Adipocyte (in vitro differentiated cells): Measurements from ENCODE around the gene DGKB.
"Not testable (repeated sequence)": the region's sequence is repeated elsewhere in the genome, so short reads cannot be mapped to it uniquely, and the experiment has no call there.

ENCODE experiments used
- DNase-seq: peaks from one replicate; pipeline ENCODE4 v3.0.0-alpha.2; 2015; ENCODE audit warnings: low read depth
- H3K27me3 ChIP-seq: replicated peaks from 2 replicates; pipeline ENCODE4 v1.7.0; 2013; ENCODE audit warnings: mild to moderate bottlenecking, low read length, moderate library complexity; ENCODE audit not compliant: control insufficient read depth, insufficient read depth
- H3K36me3 ChIP-seq: 2 replicates; pipeline ENCODE4 v1.7.0; 2013; ENCODE audit warnings: low read length, mild to moderate bottlenecking, moderate library complexity; ENCODE audit not compliant: control insufficient read depth, insufficient read depth, severe bottlenecking
- H3K4me1 ChIP-seq: 2 replicates; pipeline ENCODE4 v1.7.0; 2013; ENCODE audit warnings: mild to moderate bottlenecking, low read length, moderate library complexity; ENCODE audit not compliant: control insufficient read depth, insufficient read depth
- H3K4me3 ChIP-seq: 2 replicates; pipeline ENCODE4 v1.7.0; 2013; ENCODE audit warnings: mild to moderate bottlenecking, low read length, moderate library complexity
- H3K9ac ChIP-seq: 2 replicates; pipeline ENCODE4 v1.7.0; 2013; ENCODE audit warnings: mild to moderate bottlenecking, low read length, moderate library complexity
- H3K9me3 ChIP-seq: 2 replicates; pipeline ENCODE4 v1.7.0; 2013; ENCODE audit warnings: mild to moderate bottlenecking, low read length, moderate library complexity; ENCODE audit not compliant: control insufficient read depth

Gene DGKB

DNA sequence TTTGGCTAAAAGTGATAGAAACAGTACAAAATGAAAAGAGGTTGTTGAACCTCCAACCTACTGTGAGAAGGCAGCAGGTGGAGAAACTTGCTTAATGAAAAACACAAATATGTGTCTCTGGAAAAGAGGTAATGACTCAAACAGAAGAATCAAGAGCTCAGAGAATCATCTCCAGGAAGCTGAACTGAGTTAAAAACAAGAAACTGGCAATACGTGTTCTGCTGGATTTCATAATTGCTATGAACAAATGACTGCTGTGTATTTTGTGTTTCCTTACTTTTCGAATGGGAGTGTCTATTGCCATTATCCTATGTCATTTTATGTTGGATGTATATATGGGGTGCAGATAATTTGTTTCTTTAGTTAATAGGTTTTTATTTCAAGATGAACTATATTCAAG, 401.1 kb downstream of the DGKB start:
- Histone ChIP-seq H3K4me1 (no peaks in the 10 kb centered on the region), H3K36me3 (no peaks in the 10 kb centered on the region), H3K9ac (no peak overlapping the region), H3K9me3 (peaks cover 5% of the 10 kb centered on the region), H3K4me3 (no peak overlapping the region), H3K27me3 (no peaks in the 10 kb centered on the region)
- no peak for DNase-seq

DNA sequence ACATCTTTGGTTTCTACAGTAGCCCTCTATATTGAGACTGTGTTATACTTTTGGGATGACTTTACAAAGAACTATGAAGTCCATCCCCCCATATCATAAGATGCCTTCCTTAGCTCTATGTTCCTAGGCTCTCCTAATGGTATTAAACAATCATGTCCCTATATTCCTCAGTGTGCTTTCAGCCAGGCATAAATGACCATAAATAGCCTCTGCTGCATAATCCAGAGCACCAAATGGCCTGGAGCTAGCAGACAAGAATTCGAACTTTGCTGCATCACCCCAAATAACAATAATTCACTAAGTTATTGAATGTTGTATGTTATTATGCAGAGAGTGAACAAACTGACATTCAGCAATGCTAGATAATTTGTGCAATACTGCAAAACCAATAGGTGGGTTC, 405.2 kb downstream of the DGKB start:
- Histone ChIP-seq H3K4me1 (no peaks in the 10 kb centered on the region), H3K9ac (no peak overlapping the region), H3K27me3 (no peaks in the 10 kb centered on the region), H3K36me3 (no peaks in the 10 kb centered on the region), H3K9me3 (peaks cover 5% of the 10 kb centered on the region), H3K4me3 (no peak overlapping the region)
- no peak for DNase-seq

GRCh38 chr7:14495633-14496032, 406.9 kb downstream of the DGKB start:
- H3K4me1 ChIP-seq: no peaks in the 10 kb centered on the region
- no peaks in the 10 kb centered on the region for H3K9me3 ChIP-seq
- H3K4me3 ChIP-seq: no peak overlapping the region
- no peaks in the 10 kb centered on the region for H3K27me3 ChIP-seq
- no peak for DNase-seq
- H3K36me3 ChIP-seq: no peaks in the 10 kb centered on the region
- no peak overlapping the region for H3K9ac ChIP-seq

- H3K9ac ChIP-seq: no peak overlapping the region
- no peak for DNase-seq
- H3K36me3 ChIP-seq: no peaks in the 10 kb centered on the region
- no peaks in the 10 kb centered on the region for H3K27me3 ChIP-seq
- H3K4me1 ChIP-seq: no peaks in the 10 kb centered on the region
- no peak overlapping the region for H3K4me3 ChIP-seq
- H3K9me3 ChIP-seq: no peaks in the 10 kb centered on the region
Measured at GRCh38 chr7:14487701-14488395, 414.7 kb downstream of the DGKB start.

GRCh38 chr7:14483663-14484062, 418.9 kb downstream of the DGKB start:
- no peak for DNase-seq
- H3K9me3 ChIP-seq: no peaks in the 10 kb centered on the region
- H3K27me3 ChIP-seq: no peaks in the 10 kb centered on the region
- no peak overlapping the region for H3K9ac ChIP-seq
- H3K4me3 ChIP-seq: no peak overlapping the region
- H3K4me1 ChIP-seq: no peaks in the 10 kb centered on the region
- no peaks in the 10 kb centered on the region for H3K36me3 ChIP-seq

GRCh38 chr7:14480281-14480680, 422.3 kb downstream of the DGKB start:
- Histone ChIP-seq H3K9me3 (no peaks in the 10 kb centered on the region), H3K36me3 (no peaks in the 10 kb centered on the region), H3K4me1 (no peaks in the 10 kb centered on the region), H3K9ac (no peak overlapping the region), H3K27me3 (no peaks in the 10 kb centered on the region), H3K4me3 (no peak overlapping the region)
- DNase-seq: no peak

DNA sequence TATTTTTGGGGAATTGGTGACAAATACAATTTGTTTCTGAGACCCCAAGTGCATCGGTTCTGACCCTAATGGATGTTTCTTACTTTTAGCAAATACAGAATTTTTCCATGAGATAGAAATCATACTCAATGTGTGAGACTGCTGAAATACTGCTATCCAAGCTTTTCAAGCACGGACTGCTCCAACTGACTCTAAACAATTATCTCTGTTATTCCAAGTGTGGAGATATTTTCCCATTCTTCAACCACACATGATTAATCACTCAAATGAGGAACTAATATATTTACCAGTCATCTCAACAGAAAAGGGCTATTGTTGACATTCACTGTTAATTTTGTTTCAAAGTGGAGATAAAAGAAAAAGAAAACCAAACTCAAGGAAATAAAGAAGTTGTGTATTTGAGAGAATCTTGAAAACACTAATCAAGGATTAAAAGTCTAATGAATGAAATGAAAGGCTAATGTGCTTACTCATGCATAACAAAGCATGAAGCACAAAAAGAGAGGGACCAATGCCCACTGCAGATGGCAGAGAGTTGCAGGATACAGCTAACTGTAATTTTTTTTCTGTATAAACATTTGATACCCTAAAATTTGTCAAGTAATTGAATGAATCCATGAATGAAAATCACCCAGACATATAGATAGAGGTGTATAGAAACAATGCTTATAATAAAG, 423.6 kb downstream of the DGKB start:
- no peaks in the 10 kb centered on the region for H3K9me3 ChIP-seq
- H3K27me3 ChIP-seq: no peaks in the 10 kb centered on the region
- no peak overlapping the region for H3K9ac ChIP-seq
- no peak for DNase-seq
- no peaks in the 10 kb centered on the region for H3K36me3 ChIP-seq
- H3K4me3 ChIP-seq: no peak overlapping the region
- H3K4me1 ChIP-seq: no peaks in the 10 kb centered on the region

- not testable (repeated sequence) for H3K36me3 ChIP-seq, H3K9ac ChIP-seq, H3K9me3 ChIP-seq, DNase-seq, H3K4me1 ChIP-seq, H3K4me3 ChIP-seq, H3K27me3 ChIP-seq
Measured at GRCh38 chr7:14461716-14462115, 440.8 kb downstream of the DGKB start.

- DNase-seq, H3K4me1 ChIP-seq, H3K4me3 ChIP-seq, H3K36me3 ChIP-seq, H3K9ac ChIP-seq, H3K27me3 ChIP-seq, H3K9me3 ChIP-seq: not testable (repeated sequence)
Measured at GRCh38 chr7:14458846-14459245, 443.7 kb downstream of the DGKB start.

DNA sequence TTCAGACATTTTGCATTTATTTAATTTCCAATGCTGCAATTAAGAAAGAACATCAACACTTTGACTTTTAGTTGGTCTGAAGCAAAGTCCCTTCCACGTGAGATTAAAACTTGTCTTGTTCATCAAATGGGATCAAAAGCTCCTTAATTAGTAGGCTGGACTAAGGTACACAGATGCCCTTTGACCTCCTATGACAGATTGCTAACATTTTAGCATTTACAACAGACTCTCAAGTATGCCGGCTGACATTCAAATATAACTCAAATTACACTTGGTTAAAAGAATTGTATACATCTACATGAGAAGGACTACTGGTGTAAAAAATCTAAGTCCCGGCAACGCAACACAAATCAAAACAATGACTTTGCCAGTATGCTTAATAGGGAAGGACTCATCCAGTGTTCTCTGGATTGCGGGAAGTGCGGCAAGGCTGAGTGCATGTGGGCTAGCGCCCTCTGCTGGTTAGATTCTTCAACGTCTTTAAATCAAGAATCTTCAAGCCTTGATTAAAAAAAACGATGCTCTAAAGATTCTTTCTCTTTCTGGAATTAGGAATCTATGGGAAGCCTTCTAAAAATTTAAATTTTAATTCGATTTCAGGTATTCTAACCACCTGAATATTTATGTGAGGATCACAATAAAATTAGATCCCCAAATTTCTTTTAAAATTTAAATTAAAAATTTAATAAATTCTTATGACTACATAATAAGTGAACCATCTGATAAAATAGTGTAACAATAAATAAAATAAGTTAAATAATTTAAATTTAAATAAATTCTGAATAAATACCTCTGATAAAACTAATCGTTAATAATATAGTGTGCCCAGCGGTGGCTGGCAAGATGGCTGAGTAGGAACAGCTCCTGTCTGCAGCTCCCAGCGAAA, 444.7 kb downstream of the DGKB start:
- H3K9me3 ChIP-seq: no peaks in the 10 kb centered on the region
- H3K27me3 ChIP-seq: no peaks in the 10 kb centered on the region
- H3K36me3 ChIP-seq: no peaks in the 10 kb centered on the region
- DNase-seq: peak; percentile 94
- H3K4me1 ChIP-seq: peaks cover 3% of the 10 kb centered on the region
- H3K9ac ChIP-seq: peak overlapping the region; percentile 37
- peak overlapping the region; percentile 71 for H3K4me3 ChIP-seq

GRCh38 chr7:14449291-14449690, 453.3 kb downstream of the DGKB start:
- H3K4me3 ChIP-seq: no peak overlapping the region
- H3K4me1 ChIP-seq: no peaks in the 10 kb centered on the region
- H3K36me3 ChIP-seq: no peaks in the 10 kb centered on the region
- no peak for DNase-seq
- no peaks in the 10 kb centered on the region for H3K27me3 ChIP-seq
- no peaks in the 10 kb centered on the region for H3K9me3 ChIP-seq
- H3K9ac ChIP-seq: no peak overlapping the region
